ENCODE measurements around the gene MTPN. TPM values are rescaled to one million over a fixed set of nuclear protein-coding genes. Genes with fewer than 3 reads are reported as not detected.

MTPN gene
- total RNA-seq, 5 donors from 2014 or later (not counting 1 experiment from before 2014, with no cell fraction given) = 74.2 to 96.3 (median 84.1) TPM

DNA sequence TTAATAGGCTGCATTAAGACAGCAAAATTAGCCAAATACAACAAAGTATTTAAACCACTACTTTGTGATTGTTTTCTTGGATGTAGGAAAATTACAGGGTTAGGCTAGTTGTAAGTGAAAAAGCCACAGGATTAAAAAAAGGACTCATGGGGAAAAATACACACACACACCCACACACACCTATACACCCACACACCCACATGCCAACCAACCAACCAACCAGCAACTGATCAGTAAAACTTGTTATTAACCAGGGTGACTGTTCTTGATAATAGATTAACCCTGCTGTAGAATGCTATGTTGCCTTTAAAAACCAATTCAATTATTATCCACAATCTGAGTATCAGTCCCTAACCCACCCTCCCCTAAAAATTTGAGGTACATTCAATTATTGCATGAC lies 49.0 kb downstream of the MTPN start:
- DNase-seq = no peak
- Mint-ChIP-seq H3K4me1 (peaks cover 9 to 29% (median 15%) of the 10 kb centered on the region in 3 donors), H3K27ac (no peak overlapping the region), H3K36me3 (peaks cover 35% of the 10 kb centered on the region), H3K27me3 (no peaks in the 10 kb centered on the region), H3K4me3 (no peak overlapping the region), H3K9me3 (no peaks in the 10 kb centered on the region)
- no peak for ATAC-seq (replicated peaks in 1 of 4)
- CTCF ChIA-PET = no interaction called here
- H3K27ac ChIP-seq (ENCODE audit: low read length) = no peak overlapping the region
- POLR2A ChIA-PET = no interaction called here
- no peak overlapping the region for H3K4me3 ChIP-seq (ENCODE audit: control insufficient read depth in 1 of 2, extremely low read depth in 1 of 2, low read length in 1 of 2)
- H3K27me3 ChIP-seq (replicated peaks in 1 of 2; ENCODE audit: control insufficient read depth in 2 of 2, extremely low read depth in 1 of 2, insufficient read depth in 2 of 2, low read length in 1 of 2) = no peaks in the 10 kb centered on the region
- H3K9me3 ChIP-seq = no peaks in the 10 kb centered on the region
- H3K4me1 ChIP-seq (ENCODE audit: control insufficient read depth in 1 of 2, extremely low read depth in 1 of 2, insufficient read depth in 2 of 2, low read length in 2 of 2) = peaks cover 0 to 8% of the 10 kb centered on the region in 2 experiments
- H3K36me3 ChIP-seq (ENCODE audit: control insufficient read depth in 2 of 2, extremely low read depth in 1 of 2, insufficient read depth in 1 of 2, low read length in 1 of 2) = peaks cover 0 to 30% of the 10 kb centered on the region in 2 donors

DNA sequence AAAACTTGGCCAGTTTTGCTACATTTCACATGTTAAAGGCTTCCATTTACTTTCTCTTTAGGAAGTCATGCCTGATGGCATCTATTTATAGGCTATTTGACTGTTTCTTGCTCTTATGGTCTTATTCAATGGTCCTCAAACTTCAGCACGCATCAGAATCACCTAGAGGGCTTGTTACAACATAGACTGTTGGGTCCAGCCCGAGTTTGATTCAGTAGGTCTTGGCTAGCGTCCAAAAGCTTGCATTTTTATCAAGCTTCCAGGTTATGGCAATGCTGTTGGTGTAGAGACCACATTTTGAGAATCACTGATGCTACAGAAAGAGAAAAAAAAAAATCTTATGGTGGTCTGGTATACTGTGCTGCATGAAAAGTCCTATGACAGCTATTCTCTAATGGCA lies 51.9 kb downstream of the MTPN start:
- 100% methylated on average over 1 of the region's 3 CpGs for WGBS (ENCODE audit: insufficient coverage)
- Histone ChIP-seq H3K36me3 (ENCODE audit: control insufficient read depth in 2 of 2, extremely low read depth in 1 of 2, insufficient read depth in 1 of 2, low read length in 1 of 2) (peaks cover 0 to 26% of the 10 kb centered on the region in 2 donors), H3K4me1 (ENCODE audit: control insufficient read depth in 1 of 2, extremely low read depth in 1 of 2, insufficient read depth in 2 of 2, low read length in 2 of 2) (no peaks in the 10 kb centered on the region), H3K9me3 (no peaks in the 10 kb centered on the region), H3K27me3 (replicated peaks in 1 of 2; ENCODE audit: control insufficient read depth in 2 of 2, extremely low read depth in 1 of 2, insufficient read depth in 2 of 2, low read length in 1 of 2) (no peaks in the 10 kb centered on the region), H3K27ac (ENCODE audit: low read length) (no peak overlapping the region), H3K4me3 (ENCODE audit: control insufficient read depth in 1 of 2, extremely low read depth in 1 of 2, low read length in 1 of 2) (no peak overlapping the region)
- ChIA-PET POLR2A (no interaction called here), CTCF (interaction anchor here in 1 of 2 donors (0.6 kb wide), 1 partner anchor 186 kb away, joined by 6 read pairs; no protein-coding TSS in a partner anchor)
- Mint-ChIP-seq H3K4me1 (peaks cover 5 to 15% (median 8%) of the 10 kb centered on the region in 3 donors), H3K27me3 (no peaks in the 10 kb centered on the region), H3K27ac (no peak overlapping the region), H3K9me3 (peaks cover 0 to 4% (median 0%) of the 10 kb centered on the region in 3 donors), H3K36me3 (peaks cover 40% of the 10 kb centered on the region), H3K4me3 (no peak overlapping the region)
- no peak for DNase-seq
- ATAC-seq (replicated peaks in 1 of 4) = no peak

DNA sequence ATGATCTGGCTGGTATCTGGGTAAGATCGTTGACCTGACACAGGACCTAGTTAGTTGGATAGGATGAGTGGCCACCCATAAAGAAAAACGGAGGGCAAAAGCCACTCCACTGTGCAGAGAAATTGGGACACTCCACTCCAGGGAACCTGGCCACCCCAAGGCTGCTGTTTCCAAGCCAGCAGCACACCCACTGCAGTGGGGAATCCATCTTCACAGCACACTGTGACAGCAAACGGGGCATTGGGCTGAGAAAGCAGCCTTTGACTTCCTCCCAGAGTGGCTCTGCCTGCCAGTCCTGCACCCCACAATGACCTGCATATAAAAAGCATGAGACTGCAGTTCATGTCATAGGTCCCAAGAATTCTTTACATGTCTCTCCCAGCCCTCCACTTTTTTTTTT lies 52.9 kb downstream of the MTPN start:
- Histone ChIP-seq H3K4me1 (ENCODE audit: control insufficient read depth in 1 of 2, extremely low read depth in 1 of 2, insufficient read depth in 2 of 2, low read length in 2 of 2) (no peaks in the 10 kb centered on the region), H3K27me3 (replicated peaks in 1 of 2; ENCODE audit: control insufficient read depth in 2 of 2, extremely low read depth in 1 of 2, insufficient read depth in 2 of 2, low read length in 1 of 2) (no peaks in the 10 kb centered on the region), H3K9me3 (no peaks in the 10 kb centered on the region), H3K27ac (ENCODE audit: low read length) (no peak overlapping the region), H3K36me3 (ENCODE audit: control insufficient read depth in 2 of 2, extremely low read depth in 1 of 2, insufficient read depth in 1 of 2, low read length in 1 of 2) (peaks cover 2 to 22% of the 10 kb centered on the region in 2 donors), H3K4me3 (ENCODE audit: control insufficient read depth in 1 of 2, extremely low read depth in 1 of 2, low read length in 1 of 2) (no peak overlapping the region)
- H3K4me1 Mint-ChIP-seq = peaks cover 0 to 8% (median 2%) of the 10 kb centered on the region in 3 donors
- POLR2A ChIA-PET = no interaction called here
- CTCF ChIA-PET = interaction anchor here in 1 of 2 donors (0.8 kb wide), 1 partner anchor 1047 kb away, joined by 6 read pairs; no protein-coding TSS in a partner anchor
- DNase-seq (no peak), ATAC-seq (replicated peaks in 1 of 4) (no peak)
- peaks cover 36% of the 10 kb centered on the region for H3K36me3 Mint-ChIP-seq
- peaks cover 0 to 4% (median 0%) of the 10 kb centered on the region in 3 donors for H3K9me3 Mint-ChIP-seq
- no peaks in the 10 kb centered on the region for H3K27me3 Mint-ChIP-seq
- H3K4me3 Mint-ChIP-seq = no peak overlapping the region
- no peak overlapping the region for H3K27ac Mint-ChIP-seq
- WGBS (ENCODE audit: insufficient coverage) = 86% methylated on average over 1 of the region's 3 CpGs

DNA sequence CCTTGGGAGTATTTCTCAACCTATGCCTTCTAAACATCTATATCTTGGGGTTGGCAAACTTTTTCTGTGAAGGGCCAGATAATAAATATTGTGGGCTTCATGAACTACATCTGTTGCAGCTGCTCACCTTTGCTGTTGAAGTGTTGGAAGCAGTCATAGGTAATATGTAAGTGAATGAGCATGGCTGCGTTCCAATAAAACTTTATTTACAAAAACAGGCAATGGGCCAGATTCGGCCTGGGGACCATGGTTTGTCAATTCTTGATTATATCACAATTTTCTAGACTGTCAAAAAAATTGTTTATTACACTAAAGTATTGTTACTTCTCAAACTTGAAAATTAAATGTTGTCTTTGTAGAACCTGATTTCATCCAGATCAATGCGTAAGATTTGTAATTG lies 54.9 kb downstream of the MTPN start:
- H3K36me3 Mint-ChIP-seq = peaks cover 31% of the 10 kb centered on the region
- ChIA-PET CTCF (no interaction called here), POLR2A (no interaction called here)
- H3K27me3 ChIP-seq (replicated peaks in 1 of 2; ENCODE audit: control insufficient read depth in 2 of 2, extremely low read depth in 1 of 2, insufficient read depth in 2 of 2, low read length in 1 of 2) = no peaks in the 10 kb centered on the region
- H3K4me3 Mint-ChIP-seq = no peak overlapping the region
- no peaks in the 10 kb centered on the region for H3K4me1 ChIP-seq (ENCODE audit: control insufficient read depth in 1 of 2, extremely low read depth in 1 of 2, insufficient read depth in 2 of 2, low read length in 2 of 2)
- no peak overlapping the region for H3K4me3 ChIP-seq (ENCODE audit: control insufficient read depth in 1 of 2, extremely low read depth in 1 of 2, low read length in 1 of 2)
- peaks cover 0 to 3% (median 0%) of the 10 kb centered on the region in 3 donors for H3K4me1 Mint-ChIP-seq
- H3K9me3 ChIP-seq = no peaks in the 10 kb centered on the region
- no peak for ATAC-seq (replicated peaks in 1 of 4)
- H3K36me3 ChIP-seq (ENCODE audit: control insufficient read depth in 2 of 2, extremely low read depth in 1 of 2, insufficient read depth in 1 of 2, low read length in 1 of 2) = peaks cover 4 to 7% of the 10 kb centered on the region in 2 donors
- no peak overlapping the region for H3K27ac Mint-ChIP-seq
- peaks cover 0 to 4% (median 0%) of the 10 kb centered on the region in 3 donors for H3K9me3 Mint-ChIP-seq
- no peak for DNase-seq
- no peak overlapping the region for H3K27ac ChIP-seq (ENCODE audit: low read length)
- no CpG with 5 or more reads among the region's 3 CpGs for WGBS (ENCODE audit: insufficient coverage)
- H3K27me3 Mint-ChIP-seq = no peaks in the 10 kb centered on the region

DNA sequence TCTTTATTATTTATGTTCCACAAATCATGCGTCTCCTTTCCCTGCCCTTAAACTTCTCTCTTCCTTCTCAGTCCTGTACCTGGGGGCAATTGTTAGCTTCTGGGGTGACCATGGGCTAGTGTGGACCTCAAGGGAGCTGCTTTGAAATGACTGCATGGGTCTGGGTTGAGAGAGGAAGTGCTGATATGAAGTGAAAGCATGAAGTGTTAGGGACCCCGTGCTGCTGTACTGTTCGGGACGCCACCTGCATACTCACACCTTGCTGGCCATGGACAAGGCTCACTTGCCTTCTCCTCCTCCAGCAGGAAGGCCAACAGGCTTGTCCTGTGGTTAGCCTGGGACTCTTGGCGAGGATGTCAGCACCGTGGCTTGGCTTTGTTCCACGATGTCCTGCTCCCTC lies 56.7 kb downstream of the MTPN start:
- ATAC-seq (replicated peaks in 1 of 4) = no peak
- H3K9me3 Mint-ChIP-seq = peaks cover 0 to 4% (median 0%) of the 10 kb centered on the region in 3 donors
- H3K4me1 Mint-ChIP-seq = peaks cover 0 to 3% (median 0%) of the 10 kb centered on the region in 3 donors
- no peak overlapping the region for H3K27ac ChIP-seq (ENCODE audit: low read length)
- H3K27ac Mint-ChIP-seq = no peak overlapping the region
- H3K4me1 ChIP-seq (ENCODE audit: control insufficient read depth in 1 of 2, extremely low read depth in 1 of 2, insufficient read depth in 2 of 2, low read length in 2 of 2) = no peaks in the 10 kb centered on the region
- WGBS (ENCODE audit: insufficient coverage) = 80% methylated on average over 2 of the region's 7 CpGs
- H3K4me3 ChIP-seq (ENCODE audit: control insufficient read depth in 1 of 2, extremely low read depth in 1 of 2, low read length in 1 of 2) = no peak overlapping the region
- ChIA-PET POLR2A (no interaction called here), CTCF (no interaction called here)
- no peak overlapping the region for H3K4me3 Mint-ChIP-seq
- DNase-seq = no peak
- no peaks in the 10 kb centered on the region for H3K27me3 ChIP-seq (replicated peaks in 1 of 2; ENCODE audit: control insufficient read depth in 2 of 2, extremely low read depth in 1 of 2, insufficient read depth in 2 of 2, low read length in 1 of 2)
- peaks cover 0 to 4% of the 10 kb centered on the region in 2 donors for H3K36me3 ChIP-seq (ENCODE audit: control insufficient read depth in 2 of 2, extremely low read depth in 1 of 2, insufficient read depth in 1 of 2, low read length in 1 of 2)
- H3K9me3 ChIP-seq = no peaks in the 10 kb centered on the region
- peaks cover 18% of the 10 kb centered on the region for H3K36me3 Mint-ChIP-seq
- no peaks in the 10 kb centered on the region for H3K27me3 Mint-ChIP-seq

DNA sequence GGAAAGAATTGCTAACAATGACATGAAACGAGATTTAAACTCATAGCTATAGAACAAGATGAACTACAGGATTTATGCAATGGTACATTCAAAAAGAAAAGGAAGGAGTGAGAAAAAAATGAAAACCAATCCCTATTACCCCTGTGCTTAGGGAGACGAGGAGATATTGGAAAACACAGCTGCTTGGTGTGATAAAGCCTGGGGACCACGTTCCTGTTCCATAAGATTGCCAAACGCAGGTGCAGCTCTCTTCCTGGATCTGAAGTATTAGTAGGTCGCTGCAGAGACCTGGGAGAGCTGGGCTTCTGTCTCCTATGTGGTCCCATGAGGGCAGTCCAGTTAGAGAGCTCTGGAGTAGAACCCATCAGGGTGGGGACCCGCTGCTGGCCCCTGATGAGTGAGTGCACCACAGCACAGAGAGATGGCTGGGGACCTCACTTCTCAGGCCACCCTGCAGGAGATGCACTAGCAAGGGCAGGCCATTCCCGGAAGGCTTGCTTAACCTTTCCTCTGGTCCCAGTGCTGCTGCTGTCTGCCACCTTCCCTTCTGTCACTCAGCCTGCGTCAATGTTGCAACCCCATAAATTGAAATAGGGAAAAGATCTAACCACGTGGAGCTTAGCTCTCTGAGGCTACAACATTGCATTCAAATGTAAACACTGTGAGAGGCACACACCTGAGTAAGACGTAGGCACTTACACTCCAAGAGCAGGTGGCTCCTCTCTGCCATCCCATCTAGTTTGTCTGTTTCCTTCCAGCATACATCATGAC lies 57.9 kb downstream of the MTPN start:
- Mint-ChIP-seq H3K27me3 (no peaks in the 10 kb centered on the region), H3K27ac (no peak overlapping the region), H3K4me3 (no peak overlapping the region), H3K4me1 (peaks cover 0 to 3% (median 0%) of the 10 kb centered on the region in 3 donors), H3K9me3 (peaks cover 0 to 4% (median 0%) of the 10 kb centered on the region in 3 donors), H3K36me3 (peaks cover 18% of the 10 kb centered on the region)
- Histone ChIP-seq H3K4me1 (ENCODE audit: control insufficient read depth in 1 of 2, extremely low read depth in 1 of 2, insufficient read depth in 2 of 2, low read length in 2 of 2) (no peaks in the 10 kb centered on the region), H3K9me3 (no peaks in the 10 kb centered on the region), H3K27ac (ENCODE audit: low read length) (no peak overlapping the region), H3K36me3 (ENCODE audit: control insufficient read depth in 2 of 2, extremely low read depth in 1 of 2, insufficient read depth in 1 of 2, low read length in 1 of 2) (peaks cover 0 to 4% of the 10 kb centered on the region in 2 donors), H3K27me3 (replicated peaks in 1 of 2; ENCODE audit: control insufficient read depth in 2 of 2, extremely low read depth in 1 of 2, insufficient read depth in 2 of 2, low read length in 1 of 2) (no peaks in the 10 kb centered on the region), H3K4me3 (ENCODE audit: control insufficient read depth in 1 of 2, extremely low read depth in 1 of 2, low read length in 1 of 2) (no peak overlapping the region)
- no peak for DNase-seq
- CTCF ChIA-PET = no interaction called here
- no peak for ATAC-seq (replicated peaks in 1 of 4)
- WGBS (ENCODE audit: insufficient coverage) = 93% methylated on average over 6 of the region's 10 CpGs
- POLR2A ChIA-PET = no interaction called here
